GM18520 (cell line): ENCODE results near the gene SP8.

Source experiments
- ATAC-seq: cut with Tn5 transposase; IDR thresholded peaks from one replicate; pipeline ENCODE4 v1.9.1; 2021; ENCODE audit not compliant: unreplicated experiment

The SP8 gene

DNA sequence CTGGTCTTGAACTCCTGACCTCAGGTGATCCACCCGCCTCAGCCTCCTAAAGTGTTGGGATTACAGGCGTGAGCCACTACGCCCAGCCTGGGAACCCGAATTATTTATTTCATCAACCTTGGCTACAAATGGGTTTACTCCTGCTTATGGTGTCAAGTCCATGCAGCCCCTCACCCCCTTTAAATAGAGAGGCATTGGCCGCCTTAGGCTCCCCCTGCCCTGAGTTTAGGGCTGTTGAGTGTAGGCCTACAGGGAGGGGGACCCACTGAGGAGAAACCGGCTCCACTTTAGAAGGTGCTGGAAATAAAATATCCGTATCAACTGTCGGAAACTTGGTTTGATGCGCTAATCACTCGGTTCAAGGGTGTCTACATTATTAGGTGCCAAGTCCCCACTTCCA is 8.7 kb upstream of the SP8 start:
- ATAC-seq: no peak

DNA sequence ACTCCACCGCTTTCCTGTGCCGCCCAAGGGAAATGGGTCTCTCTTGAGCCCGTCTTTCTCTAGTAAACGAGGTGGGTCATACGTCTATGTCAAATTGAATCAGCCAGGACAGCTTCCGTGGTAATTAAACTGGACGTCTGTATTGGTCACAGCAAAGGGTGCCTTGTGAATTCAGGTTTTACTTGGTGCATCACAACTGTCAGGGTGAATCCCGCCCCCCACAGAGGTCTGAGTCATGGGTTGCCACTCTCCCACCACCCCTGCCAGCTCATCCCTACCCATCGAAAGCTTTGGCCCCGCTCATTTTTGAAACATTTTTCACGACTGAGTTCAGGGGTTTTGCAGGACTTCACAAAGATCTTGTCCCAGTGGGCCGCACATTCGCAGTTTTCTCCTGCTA is 8.0 kb upstream of the SP8 start:
- ATAC-seq: no peak

DNA sequence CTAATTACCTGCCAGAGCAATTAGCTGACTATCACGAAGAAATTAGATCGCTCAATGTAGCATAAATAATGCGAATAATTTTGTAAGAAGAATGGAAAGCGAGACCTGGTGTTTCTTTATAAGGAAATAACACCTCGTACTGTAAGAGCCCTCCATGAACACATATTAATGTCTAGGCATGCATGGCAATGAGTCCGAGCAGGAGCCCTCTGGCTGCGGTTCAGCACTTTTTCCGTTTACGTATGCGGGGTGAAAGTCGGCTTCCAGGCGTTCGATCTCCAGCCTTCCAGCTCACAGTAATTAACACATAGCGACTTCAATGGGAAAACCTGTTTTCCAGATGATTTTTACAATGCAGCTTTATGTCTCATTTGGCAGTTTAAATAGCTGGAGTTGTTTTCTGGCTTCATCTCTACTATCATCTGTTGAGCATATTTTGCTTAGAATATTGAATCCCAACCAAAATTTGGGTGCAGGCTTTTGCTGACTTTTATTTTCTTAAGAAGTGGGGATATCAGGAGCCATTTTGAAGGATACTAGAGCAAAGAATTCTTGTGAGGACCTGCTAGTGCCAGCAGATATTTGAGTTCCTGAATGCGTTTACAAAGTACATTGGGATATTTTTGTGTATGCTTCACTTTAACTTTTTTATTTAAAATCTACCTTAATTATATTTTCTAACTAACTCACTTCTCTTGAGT is 7.2 kb upstream of the SP8 start:
- ATAC-seq: no peak

DNA sequence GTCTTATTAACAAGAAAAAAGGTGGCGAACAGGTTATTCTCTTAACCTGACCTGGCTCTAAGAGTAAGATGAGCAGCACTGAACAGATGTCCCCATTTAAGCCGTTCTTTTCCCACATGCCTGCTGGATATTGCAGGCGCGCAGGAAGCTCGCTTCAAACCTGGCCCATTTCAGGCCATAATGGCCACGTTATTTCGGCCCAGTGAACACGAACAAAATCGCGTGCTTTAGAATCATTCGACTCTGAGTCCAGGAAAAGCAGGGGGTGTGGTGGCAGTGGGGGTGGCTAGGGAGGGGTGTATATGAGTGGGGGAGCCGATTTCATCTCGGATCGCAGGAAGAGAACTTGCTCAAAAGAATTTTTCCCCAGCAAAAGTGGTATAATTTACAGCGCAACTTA is 6.6 kb upstream of the SP8 start:
- ATAC-seq: no peak

DNA sequence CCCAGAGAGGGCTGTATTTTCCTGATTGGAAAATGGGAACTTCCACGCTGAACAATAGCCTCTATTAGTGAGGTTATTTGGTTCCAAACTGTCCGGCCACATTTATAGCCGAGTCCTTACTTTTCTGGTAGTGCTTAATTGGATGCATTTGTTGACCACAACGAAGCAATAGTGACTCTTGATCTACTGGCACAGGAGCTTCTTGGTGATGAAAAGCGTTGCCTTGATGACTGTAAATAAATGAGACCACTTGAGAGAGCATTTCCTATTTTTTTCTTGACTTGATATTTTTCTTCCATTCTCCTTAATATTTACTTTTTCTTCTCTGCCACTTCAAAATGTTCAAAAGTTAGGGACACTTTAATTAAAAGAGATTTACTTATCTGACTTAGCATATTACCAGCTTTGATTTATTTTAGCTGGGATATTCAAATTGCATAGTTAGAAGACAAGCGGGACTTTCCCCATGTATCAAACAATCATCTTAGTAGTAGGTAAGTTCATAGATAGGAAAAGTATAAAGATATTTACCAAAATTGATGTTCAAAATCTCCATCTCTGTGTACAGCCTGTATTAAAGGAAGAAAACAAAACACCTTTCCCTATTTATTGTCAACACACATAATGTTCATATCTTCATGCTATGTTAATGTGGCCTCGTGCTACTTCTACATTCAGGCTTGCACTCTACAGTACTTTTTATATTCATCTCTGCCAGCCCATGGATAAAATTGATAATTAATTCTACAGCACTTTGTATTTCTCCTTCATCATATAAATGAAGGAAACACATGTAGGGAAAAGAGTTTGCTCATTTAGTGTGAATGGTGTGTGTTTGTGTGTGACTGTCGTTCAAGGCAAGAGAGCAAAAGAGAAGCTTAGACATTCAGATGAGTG is 5.1 kb upstream of the SP8 start:
- ATAC-seq: no peak

DNA sequence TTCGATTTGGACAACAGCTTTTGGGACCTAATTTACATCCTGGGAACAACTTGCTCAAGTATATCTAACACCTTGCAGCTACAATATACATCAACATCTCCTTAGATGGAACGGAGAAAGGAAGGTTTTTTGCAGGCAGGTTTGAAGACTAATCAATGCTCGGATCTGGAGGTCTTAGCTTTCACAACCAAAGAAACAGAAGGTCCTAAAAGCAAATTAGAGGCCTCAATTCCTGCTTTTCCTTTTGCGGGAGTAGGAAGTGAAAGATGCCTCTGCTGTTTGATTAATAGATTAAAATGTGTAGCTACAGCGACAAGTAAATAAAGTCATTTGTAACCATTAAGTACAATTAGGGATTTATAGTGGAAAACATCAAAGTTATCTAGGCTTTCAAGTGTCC is 3.7 kb upstream of the SP8 start:
- no peak for ATAC-seq

DNA sequence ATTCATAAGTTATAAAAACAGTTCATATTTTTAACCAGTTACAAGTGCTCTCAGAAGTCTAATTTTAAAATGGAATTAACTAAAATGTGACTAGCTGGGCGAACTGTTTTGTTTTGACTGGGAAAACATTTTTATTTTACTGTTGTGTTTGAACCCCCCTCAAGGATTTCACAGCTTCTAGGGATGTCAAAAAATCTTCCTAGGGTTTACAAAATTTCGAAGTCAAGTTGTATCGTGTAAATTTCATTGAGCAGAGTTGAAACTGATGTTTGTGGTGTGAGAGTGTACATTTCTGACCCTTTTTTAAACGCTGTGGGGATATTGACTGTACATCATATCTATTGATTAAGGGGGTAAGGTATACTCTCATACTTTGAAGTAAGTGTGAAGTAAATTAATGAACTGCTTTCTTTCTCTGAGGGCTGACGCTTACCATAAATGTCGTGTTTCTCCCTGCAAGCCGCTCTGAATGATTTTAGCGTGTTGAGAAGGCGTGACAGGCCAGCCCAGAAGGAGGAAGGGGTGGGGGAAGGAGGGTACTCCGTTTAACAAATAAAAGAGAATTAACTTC is 1.8 kb upstream of the SP8 start:
- no peak for ATAC-seq

DNA sequence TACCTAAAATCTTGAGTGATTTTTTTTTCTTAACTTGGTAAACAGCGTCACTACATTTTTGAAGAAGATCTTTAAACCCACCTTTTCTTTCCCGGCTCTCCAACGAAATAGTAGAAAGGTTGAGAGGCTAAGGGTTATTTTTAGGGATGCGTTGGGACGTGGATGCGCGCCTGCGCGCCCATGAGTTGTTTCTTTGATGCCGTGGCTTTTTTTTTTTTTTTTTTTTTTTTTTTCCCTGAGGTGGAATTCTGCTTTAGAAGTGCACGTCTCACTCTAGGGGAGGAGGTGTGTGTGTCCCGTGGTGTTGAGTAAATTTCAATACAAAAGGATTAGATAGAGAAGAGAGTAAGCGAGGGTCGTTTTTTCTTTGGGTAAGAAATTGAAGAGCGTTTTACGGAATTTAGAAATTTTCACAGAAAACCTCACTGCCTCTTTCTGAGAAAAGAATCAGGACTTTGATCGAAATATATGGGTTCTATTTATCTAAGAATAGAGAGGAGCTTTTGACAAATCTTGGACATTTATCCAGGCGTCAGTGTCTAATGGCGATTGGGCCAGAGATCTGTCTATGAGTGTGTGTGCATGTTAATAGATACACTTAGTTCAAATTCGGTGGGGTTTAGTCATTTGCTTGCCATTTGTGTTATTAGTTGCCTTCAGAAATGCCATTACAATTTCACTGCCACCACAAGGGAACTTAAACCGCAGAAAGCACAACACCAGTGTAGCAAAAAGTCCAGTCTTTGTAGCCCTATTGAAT is 1.2 kb upstream of the SP8 start:
- no peak for ATAC-seq

DNA sequence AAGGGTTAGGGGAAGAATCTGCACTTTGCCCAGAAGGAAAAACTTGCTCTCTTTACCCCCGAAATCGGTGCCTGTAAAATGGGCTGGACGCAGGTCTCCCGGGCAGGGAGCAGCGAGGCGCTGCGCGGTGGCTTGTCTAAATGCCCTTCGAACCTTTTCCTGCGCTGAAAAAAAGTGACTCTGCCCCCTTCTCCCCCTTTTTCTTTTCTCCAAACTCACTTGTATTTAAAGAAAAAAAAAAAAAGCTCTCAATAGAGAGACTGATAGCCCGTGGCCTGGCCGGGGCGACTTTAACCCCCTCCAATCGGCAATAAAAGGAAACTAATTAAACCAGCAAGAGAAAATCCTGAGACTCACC is 286 bp downstream of the SP8 start:
- ATAC-seq: no peak

DNA sequence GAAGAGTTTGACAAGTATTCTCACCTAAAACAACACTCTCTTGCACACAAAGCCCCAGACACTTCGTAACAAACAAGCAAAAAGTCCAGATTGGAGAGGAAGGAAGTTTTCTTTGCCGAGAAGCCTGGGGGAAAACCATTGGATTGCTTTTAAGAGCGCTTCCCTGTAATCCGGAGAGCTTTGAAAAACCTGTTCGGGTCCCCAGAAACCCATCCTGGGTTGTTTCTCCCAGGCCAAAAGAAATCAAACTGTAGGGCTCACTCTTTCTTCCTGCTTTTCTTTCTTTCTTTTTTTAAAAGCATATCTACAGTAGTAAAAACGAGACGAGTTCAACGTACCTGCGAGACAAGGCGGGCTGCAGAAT is 655 bp downstream of the SP8 start:
- no peak for ATAC-seq

DNA sequence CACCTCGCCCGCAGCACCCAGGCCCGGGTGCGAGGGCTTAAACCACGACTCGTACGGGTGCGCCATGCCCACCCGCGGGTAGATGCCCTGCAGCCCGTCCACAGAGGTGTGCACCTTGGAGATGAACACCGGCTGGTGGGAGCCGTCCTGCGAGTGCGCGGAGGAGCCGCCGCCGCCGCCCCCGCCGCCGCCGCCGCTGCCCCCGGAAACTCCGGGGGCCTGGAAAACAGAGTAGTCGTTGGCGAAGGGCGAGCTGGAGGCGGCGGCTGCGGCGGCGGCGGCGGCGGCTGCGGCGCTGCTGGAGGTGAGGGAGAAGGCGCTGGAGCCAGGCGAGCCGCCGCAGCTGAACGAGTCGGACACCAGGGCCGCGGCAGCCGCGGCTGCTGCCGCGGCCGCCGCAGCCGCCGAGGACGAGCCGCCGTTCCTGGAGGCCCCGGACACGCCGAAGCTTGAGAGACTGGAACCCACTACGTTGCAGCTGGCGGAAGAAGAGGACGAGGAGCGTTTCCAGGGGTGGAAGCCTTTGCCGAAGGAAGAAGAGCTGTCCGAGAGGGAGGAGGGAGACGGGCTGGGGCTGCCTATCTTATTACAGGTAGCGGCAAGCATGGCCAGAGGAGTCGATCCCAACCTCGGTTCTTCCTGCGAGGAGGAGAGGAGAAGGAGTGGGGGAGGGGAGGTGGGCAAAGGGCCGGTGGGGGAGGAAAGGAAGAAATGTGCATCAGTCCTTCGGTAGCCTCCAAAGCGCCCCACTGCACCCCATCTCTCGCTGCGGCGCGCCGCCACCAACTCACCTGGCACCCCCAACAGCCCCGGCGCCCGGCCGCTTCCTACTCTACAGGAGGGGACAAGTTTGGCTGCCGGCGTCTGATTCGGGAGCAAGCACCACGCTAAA is 1.3 kb downstream of the SP8 start:
- ATAC-seq: no peak

DNA sequence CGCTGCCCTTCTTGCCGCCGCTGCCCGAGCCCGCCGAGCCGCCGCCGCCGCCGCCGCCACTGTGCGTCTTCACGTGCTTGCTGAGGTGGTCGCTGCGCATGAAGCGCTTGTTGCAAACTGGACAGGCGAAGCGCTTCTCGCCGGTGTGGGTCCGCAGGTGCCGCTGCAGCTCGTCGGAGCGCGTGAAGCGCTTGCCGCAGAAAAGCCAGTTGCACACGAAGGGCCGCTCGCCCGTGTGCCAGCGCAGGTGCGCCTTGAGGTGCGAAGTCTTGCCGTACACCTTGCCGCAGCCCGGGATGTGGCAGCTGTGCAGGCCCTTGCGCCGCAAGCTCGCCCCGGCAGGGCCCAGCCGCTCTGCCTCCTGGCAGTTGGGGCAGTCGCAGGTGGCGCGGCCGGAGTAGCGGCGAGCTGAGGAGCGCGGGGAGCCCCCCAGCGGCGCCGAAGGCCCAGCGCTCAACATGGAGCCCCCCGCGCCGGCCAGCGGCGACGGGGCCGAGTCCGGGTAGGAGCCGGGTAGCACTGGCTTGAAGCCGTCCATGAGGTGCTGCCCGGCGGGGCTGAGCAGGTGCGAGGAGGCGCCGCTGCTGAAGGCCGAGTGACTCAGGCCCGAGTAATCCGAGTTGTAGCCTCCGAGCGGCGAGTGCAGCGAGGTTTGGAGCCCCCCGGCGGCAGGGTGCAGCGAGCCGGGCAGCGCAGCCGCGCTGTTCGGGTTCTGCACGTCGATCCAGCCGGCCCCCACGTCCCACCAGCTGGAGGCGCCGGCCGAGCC is 2.1 kb downstream of the SP8 start:
- ATAC-seq: no peak

DNA sequence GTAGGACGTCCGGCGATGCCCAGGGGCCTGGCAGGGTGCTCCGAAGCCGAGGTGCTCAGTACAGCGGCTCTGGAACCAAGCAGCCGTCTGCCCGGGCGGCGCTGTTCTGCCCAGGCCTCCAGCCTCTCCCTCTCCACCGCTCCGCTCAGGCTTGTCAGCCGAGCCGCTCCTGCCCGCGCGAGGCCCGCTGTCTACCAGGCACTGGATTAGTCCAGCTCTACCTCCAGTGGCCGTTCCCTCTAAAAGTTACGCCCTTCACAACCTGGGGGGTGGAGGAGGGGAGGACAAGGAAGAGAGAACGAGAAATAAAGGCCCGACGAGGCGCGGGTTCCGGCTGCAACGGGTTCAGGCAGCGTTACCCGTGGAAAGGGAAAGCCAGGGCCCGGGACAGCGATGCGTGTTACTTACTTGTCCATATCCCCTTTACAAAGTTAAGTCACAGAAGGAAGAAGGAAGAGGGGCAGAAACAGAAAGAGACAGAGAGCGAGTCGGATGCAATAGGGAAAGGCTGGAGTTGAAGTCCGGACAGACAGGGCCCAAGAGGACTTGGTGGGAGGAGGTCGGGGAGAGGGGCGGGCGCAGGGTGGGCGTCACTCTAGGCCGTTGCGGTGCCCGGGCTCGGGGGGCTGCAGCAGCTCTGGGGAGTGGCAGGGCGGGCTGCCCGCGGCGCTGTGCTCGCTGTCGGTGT is 2.8 kb downstream of the SP8 start:
- ATAC-seq: no peak

DNA sequence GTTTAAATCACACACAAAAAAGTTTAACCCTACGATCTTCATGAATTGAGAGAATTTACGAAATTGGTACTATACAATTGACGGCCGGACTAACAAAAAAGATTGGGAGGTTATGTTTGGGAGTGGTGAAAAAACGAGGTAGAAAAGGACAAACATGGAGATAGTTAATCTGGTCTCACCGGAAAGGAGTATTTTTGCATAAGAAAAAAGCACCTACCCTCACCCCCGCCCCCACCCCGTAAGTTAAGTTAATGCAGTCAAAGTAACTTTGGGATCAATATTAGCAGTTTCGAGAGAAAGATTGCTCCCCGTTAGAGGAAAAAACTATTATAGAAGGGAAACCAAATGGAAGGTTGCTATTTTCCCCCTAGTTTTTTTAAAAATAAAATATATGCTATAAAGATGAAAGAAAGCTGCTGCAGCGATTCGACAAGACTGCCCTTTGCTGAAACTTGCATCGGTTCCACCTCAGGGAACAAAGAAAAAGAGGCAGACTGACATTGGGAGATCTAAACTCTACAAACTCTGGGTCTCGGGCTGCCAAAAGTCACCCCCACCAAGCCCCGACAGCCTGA is 3.5 kb downstream of the SP8 start:
- ATAC-seq: no peak

DNA sequence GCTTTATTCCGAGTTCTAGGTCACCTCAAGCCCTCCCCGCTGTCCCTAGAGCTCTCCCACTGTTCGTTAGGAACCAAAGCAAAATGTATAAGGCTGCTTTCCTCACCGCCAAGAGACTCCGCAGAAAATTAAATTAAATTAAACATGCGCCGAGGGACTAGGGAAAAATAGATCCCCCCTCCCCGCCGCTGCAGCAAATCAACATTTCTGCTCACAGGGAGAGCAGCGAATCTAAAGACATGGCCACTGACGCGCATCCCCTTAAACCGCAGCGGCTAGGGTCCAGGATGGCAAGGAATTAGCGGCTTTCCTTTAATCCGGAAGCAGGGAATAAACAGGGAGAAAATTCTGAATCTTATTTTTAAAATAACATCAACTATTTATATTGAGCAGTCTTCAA is 7.6 kb downstream of the SP8 start:
- no peak for ATAC-seq

DNA sequence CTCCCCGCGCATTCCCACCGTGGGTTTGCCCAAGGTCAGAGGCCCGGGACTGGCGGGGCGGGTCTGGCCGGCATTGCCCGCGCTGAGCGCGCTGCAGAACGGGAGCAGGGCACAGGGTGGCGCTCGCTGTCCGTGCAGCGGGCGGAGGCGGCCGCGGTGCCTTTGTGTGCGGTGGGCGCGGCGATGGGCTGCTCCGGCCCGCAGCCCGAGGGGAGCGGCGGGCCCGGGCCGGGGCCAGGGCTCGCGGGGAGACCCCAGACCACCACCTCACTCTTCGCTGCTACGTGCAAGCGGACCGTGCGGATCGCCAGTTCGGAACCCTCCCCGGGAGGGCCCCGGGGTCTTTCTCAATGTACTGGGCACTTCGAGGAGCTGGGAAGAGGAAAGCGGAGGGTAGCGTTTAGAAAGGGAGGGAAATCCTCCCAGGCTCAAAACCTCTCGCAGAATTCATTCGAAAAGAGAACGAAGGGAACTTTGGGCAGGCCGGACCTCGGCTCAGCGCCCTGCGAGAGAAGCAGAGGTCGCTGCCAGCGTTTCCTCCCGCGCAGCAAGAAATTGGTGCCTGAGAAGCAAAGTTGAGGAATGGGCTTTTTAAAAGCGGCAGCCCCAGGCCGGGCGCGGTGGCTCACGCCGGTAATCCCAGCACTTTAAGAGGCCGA is 8.5 kb downstream of the SP8 start:
- ATAC-seq: no peak

DNA sequence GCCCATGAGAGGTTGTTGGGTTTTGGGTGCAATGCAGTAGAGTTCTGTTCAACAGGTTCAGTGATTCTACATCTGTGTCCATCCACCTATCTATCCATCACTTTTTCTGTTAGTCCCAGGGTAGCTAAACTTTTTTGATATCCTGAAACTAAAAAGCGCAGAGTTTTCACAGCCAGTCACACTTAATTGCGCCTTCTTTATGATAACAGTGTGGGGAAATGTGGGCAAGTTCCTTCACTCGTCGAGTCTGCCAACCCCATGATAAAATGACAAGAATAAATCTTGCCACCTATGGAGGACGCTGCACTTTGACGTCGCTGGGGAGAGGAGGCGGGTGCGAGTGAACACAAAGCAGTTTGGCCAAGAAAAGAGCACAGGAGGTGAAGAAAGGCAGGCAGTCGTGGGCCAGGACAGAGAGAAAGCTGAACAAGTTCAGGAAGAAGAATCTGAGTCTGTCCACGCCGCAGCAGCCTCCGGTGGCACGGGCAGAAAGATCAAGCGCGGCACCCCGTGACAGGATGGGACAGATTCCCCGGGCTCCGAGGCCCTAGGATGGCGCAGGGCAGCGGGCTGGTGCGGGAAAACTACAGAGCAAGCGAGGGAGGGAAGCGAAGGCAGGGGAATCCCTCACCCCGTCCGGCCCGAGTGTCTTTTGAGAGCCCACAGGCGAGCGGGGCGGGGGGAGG is 9.2 kb downstream of the SP8 start:
- no peak for ATAC-seq

DNA sequence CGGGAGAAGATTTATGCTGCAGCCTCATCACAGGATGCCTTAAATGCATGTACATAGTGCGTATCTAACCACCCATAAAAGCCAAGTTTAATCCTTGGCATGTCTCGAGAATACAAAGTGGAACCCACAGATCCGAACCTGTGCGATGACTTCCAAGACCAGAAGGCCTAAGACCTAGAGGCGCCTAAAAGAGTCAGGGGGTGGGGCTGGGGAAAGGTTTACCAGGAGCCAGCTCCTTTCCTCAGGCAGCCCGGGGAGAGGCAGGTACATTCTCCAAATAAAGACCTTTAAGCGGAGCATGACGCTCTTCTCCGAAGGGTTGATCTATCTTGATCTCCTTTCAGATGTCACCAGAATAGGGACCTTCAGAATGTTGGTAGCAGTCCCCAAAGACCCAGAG is 9.7 kb downstream of the SP8 start:
- no peak for ATAC-seq
